ENCODE measurements around the gene CDKAL1.

DNA sequence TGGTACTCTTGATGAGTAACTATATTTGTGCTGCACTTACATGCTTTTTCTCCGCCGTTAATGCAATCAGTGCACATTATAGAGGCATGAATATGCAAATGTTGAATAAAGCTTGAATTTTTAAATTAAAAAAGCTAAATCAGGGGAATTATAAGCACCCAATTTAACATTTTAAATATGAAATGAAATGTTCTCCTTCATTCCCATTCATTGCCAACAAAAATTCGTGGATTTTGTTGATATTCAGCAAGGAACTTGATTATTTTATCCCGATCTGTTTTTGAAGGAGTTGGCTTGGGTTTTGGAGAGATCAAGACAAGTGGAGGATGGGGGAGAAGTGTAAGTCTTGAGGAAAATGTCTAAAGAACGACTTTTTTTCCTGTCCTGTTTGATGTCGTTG lies 740.6 kb downstream of the CDKAL1 start:
- no peak for TF ChIP-seq EZH2 (IDR thresholded peaks at IDR 0.05; ENCODE audit: borderline replicate concordance, low read depth, low read length, severe bottlenecking)
- TF ChIP-seq, protein P1, sequence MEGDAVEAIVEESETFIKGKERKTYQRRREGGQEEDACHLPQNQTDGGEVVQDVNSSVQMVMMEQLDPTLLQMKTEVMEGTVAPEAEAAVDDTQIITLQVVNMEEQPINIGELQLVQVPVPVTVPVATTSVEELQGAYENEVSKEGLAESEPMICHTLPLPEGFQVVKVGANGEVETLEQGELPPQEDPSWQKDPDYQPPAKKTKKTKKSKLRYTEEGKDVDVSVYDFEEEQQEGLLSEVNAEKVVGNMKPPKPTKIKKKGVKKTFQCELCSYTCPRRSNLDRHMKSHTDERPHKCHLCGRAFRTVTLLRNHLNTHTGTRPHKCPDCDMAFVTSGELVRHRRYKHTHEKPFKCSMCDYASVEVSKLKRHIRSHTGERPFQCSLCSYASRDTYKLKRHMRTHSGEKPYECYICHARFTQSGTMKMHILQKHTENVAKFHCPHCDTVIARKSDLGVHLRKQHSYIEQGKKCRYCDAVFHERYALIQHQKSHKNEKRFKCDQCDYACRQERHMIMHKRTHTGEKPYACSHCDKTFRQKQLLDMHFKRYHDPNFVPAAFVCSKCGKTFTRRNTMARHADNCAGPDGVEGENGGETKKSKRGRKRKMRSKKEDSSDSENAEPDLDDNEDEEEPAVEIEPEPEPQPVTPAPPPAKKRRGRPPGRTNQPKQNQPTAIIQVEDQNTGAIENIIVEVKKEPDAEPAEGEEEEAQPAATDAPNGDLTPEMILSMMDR (IDR thresholded peaks at IDR 0.05; ENCODE audit: borderline replicate concordance, extremely low read depth, low read length, poor library complexity, severe bottlenecking), result no peak

All from DND-41 (cell line).